ENCODE data around the gene BTBD1. TPM values are rescaled to one million over a fixed set of nuclear protein-coding genes. Genes with fewer than 3 reads are reported as not detected.

BTBD1 gene
- 107 TPM for total RNA-seq
- 100 to 1,000 TPM in 5 of 8 donors, 10 to 100 TPM in 3; 89.8 to 129 (median 109) TPM for polyA plus RNA-seq (ENCODE audit: insufficient read depth in 1 of 8, insufficient read length in 8 of 8, low replicate concordance in 1 of 8)
- long read RNA-seq, donor 1, transcript BTBD1-201 (8 exons, 3,297 nt), result major isoform, 21 of 49 reads
- long read RNA-seq, donor 1, partial matches to known transcripts, result 28 of 49 reads
- long read RNA-seq, donor 1, other reads (novel, unspliced or antisense), result 0 of 49 reads
- long read RNA-seq, donor 2, partial matches to known transcripts, result 0 of 4 reads
- long read RNA-seq, donor 2, other reads (novel, unspliced or antisense), result 0 of 4 reads
- long read RNA-seq, donor 3, transcript BTBD1-201 (8 exons, 3,297 nt), result major isoform, 57 of 136 reads
- long read RNA-seq, donor 3, partial matches to known transcripts, result 65 of 136 reads
- long read RNA-seq, donor 3, other reads (novel, unspliced or antisense), result 13 of 136 reads
- long read RNA-seq, donor 4, transcript BTBD1-201 (8 exons, 3,297 nt), result major isoform, 22 of 46 reads
- long read RNA-seq, donor 4, partial matches to known transcripts, result 24 of 46 reads
- long read RNA-seq, donor 4, other reads (novel, unspliced or antisense), result 0 of 46 reads
- long read RNA-seq, donor 5, transcript BTBD1-201 (8 exons, 3,297 nt), result major isoform, 89 of 228 reads
- long read RNA-seq, donor 5, partial matches to known transcripts, result 134 of 228 reads
- long read RNA-seq, donor 5, other reads (novel, unspliced or antisense), result 5 of 228 reads
- long read RNA-seq, donor 6, transcript BTBD1-201 (8 exons, 3,297 nt), result major isoform, 92 of 159 reads
- long read RNA-seq, donor 6, partial matches to known transcripts, result 66 of 159 reads
- long read RNA-seq, donor 6, other reads (novel, unspliced or antisense), result 0 of 159 reads
- long read RNA-seq, donor 7, transcript BTBD1-201 (8 exons, 3,297 nt), result major isoform, 34 of 79 reads
- long read RNA-seq, donor 7, partial matches to known transcripts, result 45 of 79 reads
- long read RNA-seq, donor 7, other reads (novel, unspliced or antisense), result 0 of 79 reads
- long read RNA-seq, donor 8, transcript BTBD1-201 (8 exons, 3,297 nt), result major isoform, 17 of 59 reads
- long read RNA-seq, donor 8, partial matches to known transcripts, result 42 of 59 reads
- long read RNA-seq, donor 8, other reads (novel, unspliced or antisense), result 0 of 59 reads
- long read RNA-seq, donor 9, transcript BTBD1-201 (8 exons, 3,297 nt), result major isoform, 24 of 114 reads
- long read RNA-seq, donor 9, partial matches to known transcripts, result 87 of 114 reads
- long read RNA-seq, donor 9, other reads (novel, unspliced or antisense), result 0 of 114 reads
- long read RNA-seq, donor 10, transcript BTBD1-201 (8 exons, 3,297 nt), result major isoform, 65 of 144 reads
- long read RNA-seq, donor 10, partial matches to known transcripts, result 74 of 144 reads
- long read RNA-seq, donor 10, other reads (novel, unspliced or antisense), result 5 of 144 reads
- long read RNA-seq, donor 11, transcript BTBD1-201 (8 exons, 3,297 nt), result major isoform, 23 of 92 reads
- long read RNA-seq, donor 11, partial matches to known transcripts, result 67 of 92 reads
- long read RNA-seq, donor 11, other reads (novel, unspliced or antisense), result 0 of 92 reads

GRCh38 chr15:83066734-83067637 lies at the start of gene BTBD1:
BTBD1 (minus strand) TSS chr15:83067252; CDS start chr15:83067151, 101 bp downstream.
- H3K36me3 ChIP-seq (ENCODE audit: control insufficient read depth, insufficient read depth, low read length), result peaks cover 2% of the 10 kb centered on the region
- H3K4me1 ChIP-seq (ENCODE audit: control insufficient read depth, insufficient read depth, low read length), result peaks cover 20% of the 10 kb centered on the region
- H3K9me3 ChIP-seq (replicated peaks; ENCODE audit: control insufficient read depth, low read depth, low read length), result peaks cover 3% of the 10 kb centered on the region
- no peaks in the 10 kb centered on the region for H3K27me3 ChIP-seq (ENCODE audit: control insufficient read depth, insufficient read depth, low read length)
- peak within 1 kb of the TSS; percentile 85 for H3K27ac ChIP-seq (ENCODE audit: low read length)
- DNase-seq, result peak; percentile 97
- WGBS (ENCODE audit: insufficient coverage), result under 1% methylated on average over 86 of the region's 90 CpGs
- peak within 1 kb of the TSS; percentile 85 for H3K4me3 ChIP-seq (ENCODE audit: low read length)

- H3K4me3 ChIP-seq (ENCODE audit: low read length), result no peak overlapping the region
- H3K4me1 ChIP-seq (ENCODE audit: control insufficient read depth, insufficient read depth, low read length), result peaks cover 4% of the 10 kb centered on the region
- no peaks in the 10 kb centered on the region for H3K9me3 ChIP-seq (replicated peaks; ENCODE audit: control insufficient read depth, low read depth, low read length)
- H3K27me3 ChIP-seq (ENCODE audit: control insufficient read depth, insufficient read depth, low read length), result no peaks in the 10 kb centered on the region
- no peak overlapping the region for H3K27ac ChIP-seq (ENCODE audit: low read length)
- WGBS (ENCODE audit: insufficient coverage), result 68% methylated on average over 2 of the region's 11 CpGs
- DNase-seq, result no peak
- H3K36me3 ChIP-seq (ENCODE audit: control insufficient read depth, insufficient read depth, low read length), result peaks cover 30% of the 10 kb centered on the region
Measured at GRCh38 chr15:83115831-83116565, 48.9 kb upstream of the BTBD1 start.

GRCh38 chr15:83115410-83115809 lies 48.4 kb upstream of the BTBD1 start:
- no CpG with 5 or more reads among the region's 3 CpGs for WGBS (ENCODE audit: insufficient coverage)
- DNase-seq, result no peak
- H3K36me3 ChIP-seq (ENCODE audit: control insufficient read depth, insufficient read depth, low read length), result peaks cover 30% of the 10 kb centered on the region

GRCh38 chr15:83114856-83115255 lies 47.8 kb upstream of the BTBD1 start:
- H3K4me1 ChIP-seq (ENCODE audit: control insufficient read depth, insufficient read depth, low read length), result peaks cover 7% of the 10 kb centered on the region
- no peak overlapping the region for H3K4me3 ChIP-seq (ENCODE audit: low read length)
- DNase-seq, result no peak
- peaks cover 25% of the 10 kb centered on the region for H3K36me3 ChIP-seq (ENCODE audit: control insufficient read depth, insufficient read depth, low read length)
- no peaks in the 10 kb centered on the region for H3K9me3 ChIP-seq (replicated peaks; ENCODE audit: control insufficient read depth, low read depth, low read length)
- no peaks in the 10 kb centered on the region for H3K27me3 ChIP-seq (ENCODE audit: control insufficient read depth, insufficient read depth, low read length)
- no peak overlapping the region for H3K27ac ChIP-seq (ENCODE audit: low read length)
- WGBS (ENCODE audit: insufficient coverage), result 88% methylated on average over 5 of the region's 6 CpGs

More at GRCh38 chr15:83115410-83115809, 48.4 kb upstream of the BTBD1 start:
- Histone ChIP-seq H3K4me3 (ENCODE audit: low read length) (no peak overlapping the region), H3K27ac (ENCODE audit: low read length) (no peak overlapping the region), H3K27me3 (ENCODE audit: control insufficient read depth, insufficient read depth, low read length) (no peaks in the 10 kb centered on the region), H3K9me3 (replicated peaks; ENCODE audit: control insufficient read depth, low read depth, low read length) (no peaks in the 10 kb centered on the region), H3K4me1 (ENCODE audit: control insufficient read depth, insufficient read depth, low read length) (peaks cover 4% of the 10 kb centered on the region)

- H3K27ac ChIP-seq (ENCODE audit: low read length), result no peak overlapping the region
- 72% methylated on average over 4 of the region's 5 CpGs for WGBS (ENCODE audit: insufficient coverage)
- peaks cover 11% of the 10 kb centered on the region for H3K4me1 ChIP-seq (ENCODE audit: control insufficient read depth, insufficient read depth, low read length)
Measured at GRCh38 chr15:83113881-83114674, 47.0 kb upstream of the BTBD1 start.

GRCh38 chr15:83112956-83113299 lies 45.9 kb upstream of the BTBD1 start:
- peaks cover 17% of the 10 kb centered on the region for H3K4me1 ChIP-seq (ENCODE audit: control insufficient read depth, insufficient read depth, low read length)
- DNase-seq, result no peak
- no peak overlapping the region for H3K27ac ChIP-seq (ENCODE audit: low read length)

More at GRCh38 chr15:83113881-83114674, 47.0 kb upstream of the BTBD1 start:
- no peak overlapping the region for H3K4me3 ChIP-seq (ENCODE audit: low read length)
- no peaks in the 10 kb centered on the region for H3K27me3 ChIP-seq (ENCODE audit: control insufficient read depth, insufficient read depth, low read length)
- peaks cover 21% of the 10 kb centered on the region for H3K36me3 ChIP-seq (ENCODE audit: control insufficient read depth, insufficient read depth, low read length)
- no peak for DNase-seq
- H3K9me3 ChIP-seq (replicated peaks; ENCODE audit: control insufficient read depth, low read depth, low read length), result no peaks in the 10 kb centered on the region

GRCh38 chr15:83112233-83112955 lies 45.3 kb upstream of the BTBD1 start:
- 71% methylated on average over 2 of the region's 8 CpGs for WGBS (ENCODE audit: insufficient coverage)
- peaks cover 12% of the 10 kb centered on the region for H3K27me3 ChIP-seq (ENCODE audit: control insufficient read depth, insufficient read depth, low read length)
- no peak for DNase-seq
- no peak overlapping the region for H3K4me3 ChIP-seq (ENCODE audit: low read length)
- no peaks in the 10 kb centered on the region for H3K9me3 ChIP-seq (replicated peaks; ENCODE audit: control insufficient read depth, low read depth, low read length)
- H3K4me1 ChIP-seq (ENCODE audit: control insufficient read depth, insufficient read depth, low read length), result peaks cover 18% of the 10 kb centered on the region
- H3K36me3 ChIP-seq (ENCODE audit: control insufficient read depth, insufficient read depth, low read length), result peaks cover 21% of the 10 kb centered on the region
- H3K27ac ChIP-seq (ENCODE audit: low read length), result peak overlapping the region; percentile 7

More at GRCh38 chr15:83112956-83113299, 45.9 kb upstream of the BTBD1 start:
- Histone ChIP-seq H3K36me3 (ENCODE audit: control insufficient read depth, insufficient read depth, low read length) (peaks cover 21% of the 10 kb centered on the region), H3K4me3 (ENCODE audit: low read length) (no peak overlapping the region), H3K27me3 (ENCODE audit: control insufficient read depth, insufficient read depth, low read length) (peaks cover 8% of the 10 kb centered on the region), H3K9me3 (replicated peaks; ENCODE audit: control insufficient read depth, low read depth, low read length) (no peaks in the 10 kb centered on the region)
- 20% methylated on average over 1 of the region's 3 CpGs for WGBS (ENCODE audit: insufficient coverage)
